Subcutaneous adipose tissue (tissue), 4 donors: ENCODE results near the gene OBSCN. TPM values are rescaled to one million over a fixed set of nuclear protein-coding genes. Genes with fewer than 3 reads are reported as not detected.

Source experiments
- CTCF ChIP-seq: fragments of 450-650 bp; IDR thresholded peaks from one replicate; pipeline ENCODE4 v1.5.1; 2016; ENCODE audit warnings: low read depth, mild to moderate bottlenecking, control low read depth, antibody characterized with exemption, moderate library complexity
- total RNA-seq, 4 donors: library from RNA; depleted of rRNA; stranded (reverse); fragments of >200 nt; gene quantifications; one replicate each; pipeline ENCODE4 v1.1.0, GENCODE V29; 2016

Gene OBSCN
- total RNA-seq, 4 donors from 2014 or later = 4.1 to 4.9 (median 4.7) TPM

GRCh38 chr1:228276174-228276831, 68.5 kb downstream of the OBSCN start:
- TF ChIP-seq CTCF = no peak

- no peak for TF ChIP-seq CTCF
Observed at GRCh38 chr1:228276901-228277490, 69.2 kb downstream of the OBSCN start.

- no peak for TF ChIP-seq CTCF
Observed at GRCh38 chr1:228277491-228278431, 69.9 kb downstream of the OBSCN start.

GRCh38 chr1:228278432-228278941, 70.6 kb downstream of the OBSCN start:
- TF ChIP-seq CTCF = no peak

- no peak for TF ChIP-seq CTCF
Observed at GRCh38 chr1:228279011-228279721, 71.3 kb downstream of the OBSCN start.

GRCh38 chr1:228279722-228280105, 71.9 kb downstream of the OBSCN start:
- no peak for TF ChIP-seq CTCF
